T-helper 2 cell treated with Interferon-gamma antibody and Interleukin-4, amounts not matched to agents 100 ng/mL and 5 ng/mL, for 36 hours (primary cell): Measurements from ENCODE around the gene DOCK1. TPM values are rescaled to one million over a fixed set of nuclear protein-coding genes. Genes with fewer than 3 reads are reported as not detected.

Source experiments
- intact Hi-C: fragments of 100-400 bp; cut with micrococcal nuclease; formaldehyde crosslinking; loops from one replicate; pipeline ENCODE4 v1.15.1; 2023
- total RNA-seq: library from RNA; stranded (reverse); gene quantifications from 2 replicates; pipeline ENCODE4 v1.2.3, GENCODE V29; 2022

The DOCK1 gene
- total RNA-seq, 1 donor from 2014 or later: 0.41 TPM

DNA sequence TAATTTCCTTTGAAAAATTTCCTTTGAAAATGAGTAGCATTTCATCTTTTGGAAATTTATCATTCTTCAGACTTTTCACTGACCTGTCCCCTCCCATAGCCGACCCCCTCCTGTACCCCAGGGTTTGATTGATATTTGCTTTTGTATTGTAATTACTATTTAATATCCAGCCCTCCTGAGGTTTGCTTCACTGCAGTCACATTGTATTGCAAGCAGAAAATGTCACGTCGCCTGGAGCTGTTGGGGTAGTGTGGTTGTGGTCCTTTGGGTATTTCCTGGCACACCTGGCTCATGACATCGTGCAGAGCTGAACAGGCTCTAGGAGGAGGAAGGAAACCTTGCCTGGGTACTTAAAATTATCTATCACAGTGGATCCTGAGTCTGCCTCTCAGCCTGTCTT, 175.1 kb downstream of the DOCK1 start:
- intact Hi-C loops: no loop called here

DNA sequence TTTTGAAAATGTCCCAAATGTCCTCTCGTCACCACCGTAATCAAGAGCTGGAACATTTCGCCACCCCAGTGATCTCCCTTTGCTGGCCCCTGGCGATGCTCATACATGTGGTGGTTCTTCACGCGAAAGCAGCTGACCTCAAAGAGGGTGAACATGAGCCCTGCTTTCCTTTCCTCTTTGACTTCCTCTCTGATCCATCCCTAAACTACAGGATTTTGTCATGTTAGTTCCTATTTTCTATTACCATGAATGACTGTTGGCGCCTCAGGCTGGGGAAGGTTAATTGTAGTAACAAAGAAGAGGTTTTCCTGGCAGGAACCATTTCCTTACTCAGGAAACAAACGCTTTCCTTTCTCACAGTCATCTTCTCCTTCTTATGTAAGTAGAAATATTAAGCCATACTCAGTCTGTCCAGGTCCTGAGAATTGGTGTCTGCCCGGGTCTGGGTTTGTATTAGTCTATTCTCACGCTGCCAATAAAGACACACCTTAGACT, 176.7 kb downstream of the DOCK1 start:
- intact Hi-C loops: no loop called here

DNA sequence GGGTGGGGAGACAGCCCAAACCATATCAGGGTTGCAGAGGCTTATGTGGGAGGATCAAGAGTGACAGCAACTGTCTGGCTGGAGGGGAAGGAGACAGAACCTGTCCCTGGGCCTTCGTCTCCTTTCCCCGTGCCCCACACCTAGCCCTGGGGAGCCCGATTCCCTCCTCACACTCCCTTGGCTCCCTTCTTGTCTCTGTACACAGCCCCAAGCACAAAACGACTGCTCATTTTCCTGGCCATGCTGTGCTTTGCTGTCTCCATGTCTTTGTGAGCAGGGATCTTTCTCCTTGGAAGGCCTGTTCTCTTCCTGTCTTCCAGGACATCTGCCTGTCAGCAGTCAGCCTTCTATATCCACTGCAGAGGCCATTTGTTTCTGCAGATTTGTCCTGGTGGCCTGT, 177.4 kb downstream of the DOCK1 start:
- intact Hi-C loops: no loop called here

DNA sequence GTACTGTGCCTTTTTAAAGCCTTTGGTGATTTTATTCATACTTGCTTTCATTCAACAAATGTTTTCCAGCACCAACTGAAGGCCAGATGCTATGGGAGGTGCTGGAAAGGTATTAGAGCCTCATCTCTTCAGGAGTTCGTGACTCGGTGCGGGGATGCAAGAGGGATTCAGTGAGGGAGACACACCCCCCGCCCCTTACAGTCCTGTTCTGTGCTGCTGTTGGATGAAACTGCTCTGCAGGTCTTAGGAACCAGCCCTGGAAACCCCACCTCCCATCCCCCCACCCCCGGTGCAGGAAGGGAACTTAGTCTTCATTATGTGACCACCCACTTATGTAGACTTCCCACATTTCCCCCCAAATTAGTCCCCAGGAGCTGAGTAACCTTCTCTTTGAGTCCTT, 180.7 kb downstream of the DOCK1 start:
- intact Hi-C loops: no loop called here

DNA sequence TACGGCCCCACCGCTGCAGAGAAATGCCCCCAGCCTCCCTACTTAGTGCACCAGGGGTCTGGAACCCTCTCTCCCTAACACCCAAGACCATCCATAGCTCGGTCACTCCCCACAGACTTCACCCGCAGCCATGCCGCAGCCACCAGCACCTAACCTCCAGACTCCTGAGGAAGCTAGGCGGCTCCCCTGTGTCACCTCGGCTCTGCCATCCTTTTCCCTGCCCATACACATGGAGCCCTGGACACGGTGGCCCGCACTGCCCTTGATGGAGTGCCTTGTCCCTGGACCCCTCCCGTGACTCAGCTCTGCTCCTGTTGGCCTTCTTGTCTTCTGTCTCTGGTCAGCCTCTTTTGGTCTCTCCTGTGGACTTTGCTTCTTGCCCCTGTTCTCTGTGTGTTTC, 183.7 kb downstream of the DOCK1 start:
- intact Hi-C loops: no loop called here

DNA sequence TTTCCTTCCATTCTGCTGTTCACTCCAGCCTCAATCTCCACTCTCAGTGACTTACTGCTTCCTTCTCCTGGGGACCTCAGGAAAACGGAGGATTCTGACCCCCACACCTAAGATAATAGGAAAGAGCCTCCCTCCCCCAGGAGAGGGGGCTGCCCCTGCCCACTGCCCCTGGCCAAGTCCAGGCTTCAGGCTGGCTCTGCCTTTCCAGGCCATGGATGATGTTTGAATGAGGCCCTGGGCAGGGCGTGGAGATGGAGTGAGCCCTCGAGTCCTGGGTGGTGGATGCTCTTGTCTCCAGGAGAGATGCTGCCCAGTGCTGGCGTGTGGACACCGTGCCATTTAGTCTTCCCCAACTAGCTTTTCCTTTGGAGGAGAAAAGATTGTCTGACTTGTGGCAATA, 184.2 kb downstream of the DOCK1 start:
- intact Hi-C loops: no loop called here

DNA sequence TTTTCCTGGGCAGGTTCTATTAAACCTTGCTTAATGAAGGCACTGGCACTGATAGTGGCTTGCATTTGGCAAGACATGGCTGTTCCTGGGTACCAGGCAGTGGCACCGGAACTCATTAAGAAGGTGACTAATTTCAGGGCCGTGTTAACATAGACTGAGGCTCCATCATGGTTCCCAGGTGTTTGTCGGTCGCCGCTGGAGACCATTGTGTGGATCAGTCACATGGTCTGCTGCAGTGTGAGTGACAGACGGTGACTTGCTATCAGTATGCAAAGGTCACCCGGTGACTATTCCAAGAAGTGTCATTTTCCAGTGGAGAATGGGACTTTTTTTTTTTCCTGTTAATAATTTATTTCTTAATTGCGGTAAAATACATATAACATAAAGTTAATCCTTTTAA, 184.9 kb downstream of the DOCK1 start:
- intact Hi-C loops: no loop called here

DNA sequence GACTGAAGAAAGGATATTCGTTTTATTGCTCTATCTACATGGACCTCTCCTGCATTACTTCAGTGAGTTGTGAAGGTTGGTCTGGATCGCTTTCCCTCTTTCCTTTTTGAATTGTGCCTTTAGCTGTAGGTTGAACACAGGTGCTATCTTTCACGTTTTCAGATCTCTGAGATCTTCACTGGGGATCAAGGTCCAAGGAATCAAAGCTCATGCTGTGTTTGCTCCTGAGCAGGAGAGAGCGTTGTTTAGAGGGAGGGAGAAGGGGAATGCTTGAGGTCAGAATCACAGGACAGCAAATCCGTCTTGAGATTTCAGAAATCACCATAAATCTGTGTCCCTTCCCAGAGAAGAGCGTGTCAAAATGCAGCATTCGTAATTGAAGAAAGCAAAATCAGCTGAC, 186.1 kb downstream of the DOCK1 start:
- intact Hi-C loops: no loop called here

DNA sequence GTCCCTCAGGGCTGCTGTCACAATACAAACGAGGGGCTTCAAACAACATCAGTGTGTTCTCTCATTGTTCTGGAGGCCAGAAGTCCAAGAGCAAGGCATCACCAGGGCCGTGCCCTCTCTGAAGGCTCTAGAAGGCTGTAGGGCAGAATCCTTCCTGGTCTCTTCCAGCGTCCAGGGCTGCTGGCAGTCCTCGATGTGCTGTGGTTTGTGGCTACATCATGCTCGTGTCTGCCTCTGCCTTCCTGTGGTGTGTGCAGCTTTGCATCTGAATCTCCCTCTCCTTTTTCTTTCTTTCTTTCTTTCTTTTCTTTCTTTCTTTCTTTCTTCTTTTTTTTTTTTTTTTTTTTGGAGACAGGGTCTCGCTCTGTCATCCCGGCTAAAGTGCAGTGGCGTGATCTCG, 187.7 kb downstream of the DOCK1 start:
- intact Hi-C loops: no loop called here

DNA sequence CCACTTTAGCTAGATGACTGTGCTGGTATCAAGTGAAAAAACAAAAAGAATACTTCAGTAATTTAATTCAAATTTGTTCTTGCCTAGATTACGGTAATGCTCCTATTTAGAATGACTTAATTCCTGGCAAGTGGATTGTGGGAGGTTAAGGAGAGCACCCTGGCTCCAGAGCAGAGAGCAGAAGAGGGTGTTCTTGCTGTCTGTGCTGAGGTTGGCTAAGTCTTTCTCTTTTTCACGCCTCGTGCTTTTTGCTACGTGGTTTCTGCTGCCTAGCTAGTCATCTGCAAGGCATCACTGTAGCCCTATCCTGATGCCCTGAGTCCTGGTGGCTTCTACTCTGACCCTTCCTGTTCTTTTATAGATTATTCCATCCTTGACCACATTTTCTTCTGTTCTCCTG, 189.8 kb downstream of the DOCK1 start:
- intact Hi-C loops: no loop called here

DNA sequence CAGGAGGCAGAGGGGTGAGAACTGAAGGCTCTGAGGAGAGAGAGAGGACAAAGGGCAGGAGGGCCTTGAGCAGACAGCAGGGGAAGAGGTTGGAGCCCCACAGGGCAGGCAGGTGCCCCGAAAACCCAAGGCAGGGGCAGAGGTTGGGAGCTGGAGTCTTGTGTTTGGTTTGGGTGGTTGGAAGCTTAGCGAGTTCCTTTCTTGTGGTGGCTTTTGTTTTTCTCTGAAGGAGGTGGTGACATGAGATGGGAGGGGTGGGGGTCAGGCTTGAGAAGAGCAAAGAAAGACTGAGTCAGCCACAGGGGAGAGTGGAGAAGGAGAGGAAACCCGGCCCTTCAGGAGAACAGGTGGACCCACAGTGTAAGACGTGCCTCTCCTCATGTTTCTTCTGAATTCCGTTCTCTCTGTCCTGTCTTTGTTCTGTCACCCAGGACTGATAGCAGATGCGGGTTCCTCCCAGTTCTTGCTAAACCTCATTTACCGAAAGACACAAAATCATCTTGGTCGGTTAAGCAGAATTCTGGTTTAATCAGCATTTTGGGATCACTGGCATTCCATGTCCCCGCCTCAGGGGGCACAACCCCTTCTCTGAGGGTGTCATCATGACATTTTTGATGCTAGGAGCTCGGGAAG, 195.9 kb downstream of the DOCK1 start:
- intact Hi-C loops: no loop called here

DNA sequence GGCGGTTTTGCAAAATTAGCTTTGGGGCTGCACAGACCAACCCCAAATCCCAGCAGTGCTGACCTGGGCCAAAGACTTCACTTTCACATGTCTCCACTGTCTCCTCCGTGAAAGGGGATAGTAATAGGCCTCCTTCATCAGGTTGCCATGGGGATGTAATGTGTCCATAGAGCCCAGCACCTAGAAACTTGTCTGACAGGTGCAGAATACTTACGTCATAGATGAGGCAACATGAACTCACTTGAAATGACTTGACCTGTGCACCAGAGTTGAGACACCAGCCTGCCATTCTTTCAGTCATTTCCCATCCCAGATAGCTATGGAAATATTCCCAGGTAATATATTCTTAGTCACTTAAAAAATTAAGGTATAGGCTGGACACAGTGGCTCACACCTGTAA, 196.9 kb downstream of the DOCK1 start:
- intact Hi-C loops: no loop called here

DNA sequence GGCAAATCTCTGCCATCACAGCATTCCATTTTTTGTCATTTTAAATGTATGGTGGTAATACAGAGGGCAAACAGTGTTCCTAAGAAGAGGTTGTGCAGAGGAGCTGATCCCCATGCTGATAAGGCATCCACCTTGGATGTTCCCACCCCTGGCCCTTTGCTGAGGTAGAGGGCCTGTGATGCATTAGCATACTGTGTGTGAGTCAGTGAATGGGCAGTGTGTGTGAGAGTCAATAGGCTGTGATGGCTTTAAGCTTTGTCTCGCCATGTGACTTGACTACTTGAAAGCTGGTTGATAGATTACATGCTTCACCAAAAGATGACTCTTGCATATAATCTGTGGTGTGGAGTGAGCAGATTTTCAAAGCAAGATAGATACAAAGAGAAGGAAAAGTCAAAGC, 209.9 kb downstream of the DOCK1 start:
- intact Hi-C loops: no loop called here

DNA sequence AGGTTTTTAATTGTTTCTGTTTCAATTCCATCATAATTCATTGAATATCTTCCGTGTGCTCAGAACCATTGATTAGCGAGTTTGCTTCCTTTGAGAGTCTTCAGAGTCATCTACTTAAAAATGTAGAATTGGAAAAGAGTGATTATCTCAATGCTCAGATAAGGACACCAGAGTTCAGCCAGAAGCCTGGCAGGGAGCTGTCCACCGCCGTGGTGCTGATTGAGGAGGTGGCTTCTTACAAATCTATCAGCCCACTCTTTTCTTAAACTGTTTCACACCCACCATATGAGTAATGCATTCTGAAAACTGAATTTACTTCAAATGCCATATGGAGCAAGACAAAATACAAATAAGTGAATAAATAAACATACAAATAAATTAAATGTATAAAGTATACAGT, 211.9 kb downstream of the DOCK1 start:
- intact Hi-C loops: no loop called here

DNA sequence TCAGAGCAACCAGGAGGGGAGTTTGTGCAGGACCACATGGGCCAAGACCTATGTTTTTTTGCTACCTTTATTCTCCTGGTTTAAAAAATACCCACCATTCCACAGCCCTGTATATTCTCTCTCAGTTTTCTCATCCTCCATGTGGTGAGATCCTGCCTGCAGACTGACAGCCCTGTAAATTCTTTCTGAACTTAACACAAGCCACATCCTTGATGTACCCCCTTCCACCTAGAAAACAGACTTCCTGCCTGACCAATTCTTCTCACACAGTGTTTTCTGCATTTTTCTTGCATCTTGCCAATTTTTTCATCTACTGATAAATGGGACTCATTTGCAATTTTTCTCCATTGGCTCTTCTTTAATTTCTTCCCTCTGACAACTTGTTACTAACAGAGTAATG, 212.8 kb downstream of the DOCK1 start:
- intact Hi-C loops: no loop called here

DNA sequence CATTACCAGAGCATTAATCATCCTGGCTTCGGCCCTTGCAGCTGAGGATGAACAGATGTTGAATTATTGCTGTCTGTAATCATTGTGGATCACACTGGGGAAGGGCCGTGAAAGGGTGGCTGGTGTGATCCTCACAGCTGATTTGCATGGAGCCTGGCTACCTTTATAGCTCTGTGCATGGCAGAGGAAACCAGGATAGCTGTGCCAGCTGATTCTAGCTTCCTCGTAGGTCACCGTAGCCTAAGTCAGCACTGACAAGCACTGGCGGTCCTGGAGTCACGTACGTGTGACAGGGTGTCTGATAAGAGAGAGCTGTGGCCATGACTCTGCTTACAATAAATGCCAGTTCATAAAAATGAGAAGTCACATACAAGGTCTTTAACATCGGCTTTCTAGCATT, 214.7 kb downstream of the DOCK1 start:
- intact Hi-C loops: no loop called here

DNA sequence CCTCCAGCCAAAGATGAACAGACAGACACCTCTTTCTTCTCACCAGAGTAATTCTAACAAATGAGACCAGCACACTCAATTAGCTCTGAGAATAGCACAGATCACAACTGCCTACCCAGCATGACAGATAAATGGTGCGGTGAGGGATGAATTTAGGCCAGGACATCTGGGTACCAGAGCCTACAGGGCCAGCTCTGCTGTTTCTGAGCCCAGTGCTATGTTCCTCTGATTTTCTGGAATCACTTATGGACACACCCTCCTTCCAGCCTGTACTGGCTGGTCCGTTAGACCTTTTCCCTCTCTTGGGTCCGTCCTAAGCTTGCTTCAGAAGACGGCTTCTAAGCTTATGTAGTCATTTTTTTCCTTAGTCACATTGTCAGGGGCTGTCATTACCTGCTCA, 217.6 kb downstream of the DOCK1 start:
- intact Hi-C loops: no loop called here

DNA sequence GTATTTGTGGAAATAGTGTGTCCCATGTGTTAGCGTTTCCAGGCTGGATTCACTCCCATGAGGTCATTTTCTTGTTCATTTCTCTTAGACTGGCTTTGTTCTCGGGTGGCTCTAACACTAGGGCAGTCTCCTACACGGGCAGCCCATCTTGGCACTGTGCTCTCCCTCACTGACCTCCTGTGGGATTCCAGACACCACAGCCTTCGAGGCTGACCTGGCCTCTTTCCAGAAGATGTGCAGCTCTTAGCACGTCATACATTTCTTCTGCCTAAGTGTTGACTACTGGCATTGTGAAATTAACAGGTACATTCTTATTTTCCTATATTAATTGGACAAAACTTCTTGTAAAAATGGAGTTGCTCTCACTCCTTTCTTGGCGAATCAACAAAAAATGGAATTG, 218.4 kb downstream of the DOCK1 start:
- intact Hi-C loops: no loop called here

DNA sequence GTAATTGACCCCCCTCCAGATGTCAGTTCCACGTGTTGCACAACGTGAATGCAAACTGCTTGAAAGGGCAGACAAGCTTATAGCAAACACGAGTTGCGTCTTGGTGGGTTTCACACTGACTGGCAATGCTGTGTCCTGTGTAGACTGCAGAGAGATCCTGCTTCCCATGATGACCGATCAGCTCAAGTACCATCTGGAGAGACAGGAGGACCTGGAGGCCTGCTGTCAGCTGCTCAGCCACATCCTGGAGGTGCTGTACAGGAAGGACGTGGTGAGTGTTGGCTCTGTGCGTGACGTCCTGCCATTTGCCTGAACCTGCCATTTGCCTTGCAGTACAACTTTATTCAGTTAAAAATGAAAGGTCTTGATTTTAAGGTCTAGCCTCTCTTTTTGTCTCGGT, 220.1 kb downstream of the DOCK1 start:
- intact Hi-C loops: no loop called here

DNA sequence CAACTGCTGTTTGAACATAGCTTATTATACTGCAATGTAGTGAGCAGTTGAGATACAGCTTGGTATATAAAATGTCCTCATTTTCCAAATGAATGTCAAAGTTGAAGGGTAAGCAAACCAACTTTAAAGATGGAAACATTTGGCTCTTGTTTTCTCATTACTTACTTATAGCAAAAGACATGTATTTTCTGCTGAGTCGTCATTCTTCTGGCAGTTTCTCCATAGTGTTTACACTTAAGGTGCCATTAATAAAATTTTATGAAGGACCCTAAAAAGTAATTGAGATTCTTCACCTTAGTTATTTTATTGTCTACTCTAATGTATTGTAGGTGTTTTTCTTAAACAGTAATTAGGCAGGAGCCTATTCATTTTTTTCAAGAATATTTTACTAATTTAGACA, 222.6 kb downstream of the DOCK1 start:
- intact Hi-C loops: no loop called here

DNA sequence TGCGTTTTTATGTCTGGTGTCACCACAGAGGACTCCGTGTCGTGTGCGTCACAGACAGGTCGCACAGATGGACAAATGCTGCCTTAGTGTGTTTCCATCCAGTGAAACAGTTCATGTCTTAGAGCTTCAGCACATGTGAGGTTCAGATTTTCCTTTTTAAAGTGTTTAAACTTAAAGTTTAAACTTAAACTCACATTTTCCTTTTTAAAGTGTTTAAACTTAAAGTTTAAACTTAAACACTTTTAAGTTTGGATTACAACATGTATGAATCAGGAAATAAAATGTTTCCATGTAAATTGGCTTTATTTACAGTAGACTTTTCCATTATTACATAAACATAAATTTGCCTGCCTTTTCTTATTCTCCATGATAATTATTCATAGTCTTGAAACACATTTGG, 223.9 kb downstream of the DOCK1 start:
- intact Hi-C loops: no loop called here

DNA sequence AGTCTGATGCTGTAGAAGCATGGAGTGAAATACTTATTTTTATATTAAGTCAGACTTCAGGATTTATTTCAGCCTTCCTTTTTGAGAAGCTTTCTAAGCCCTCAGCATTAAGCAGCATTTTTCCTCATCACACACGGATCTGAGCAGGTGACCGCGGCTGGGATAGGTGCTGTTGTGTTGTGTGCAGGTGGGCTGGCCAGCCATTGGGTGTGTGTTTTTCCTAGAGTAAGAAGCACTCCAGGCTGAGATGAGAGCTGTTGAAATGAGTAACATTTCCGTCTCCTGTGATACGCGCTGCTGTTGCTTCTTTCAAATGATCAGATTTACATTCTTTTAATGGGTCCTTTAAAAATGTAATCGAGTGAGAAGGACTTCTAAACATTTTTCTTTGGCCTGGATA, 227.2 kb downstream of the DOCK1 start:
- intact Hi-C loops: no loop called here

DNA sequence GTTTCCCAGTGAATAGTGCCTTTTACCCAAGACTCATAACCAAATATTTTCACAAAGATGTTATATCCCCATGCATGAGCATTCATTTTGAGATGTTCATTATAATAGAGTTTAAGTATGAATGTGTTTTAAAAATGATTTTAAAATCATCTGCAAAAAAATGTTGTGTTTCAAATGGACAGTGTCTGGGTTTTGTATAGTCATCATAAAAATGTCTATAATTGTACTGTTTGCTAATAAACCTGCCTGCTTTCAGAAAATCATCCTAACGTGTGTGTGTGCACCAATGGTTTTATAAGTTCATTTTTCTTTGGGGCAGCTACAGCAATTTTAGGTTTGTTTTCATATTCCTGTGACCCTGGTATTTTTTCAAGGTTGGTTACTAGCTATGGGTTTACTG, 228.0 kb downstream of the DOCK1 start:
- intact Hi-C loops: no loop called here
